Uterus (tissue), 4 donors: ENCODE results near the gene CASQ1. TPM values are rescaled to one million over a fixed set of nuclear protein-coding genes. Genes with fewer than 3 reads are reported as not detected.

Experiments
- DNase-seq, 2 donors: peaks; one replicate each; pipeline ENCODE4 v3.0.0-alpha.2; 2019 to 2020
- H3K27ac ChIP-seq, 2 donors: fragments of 200-600 bp; sonication (generic); 1 replicate in 1 of 2; 2 replicates in 1 of 2; pipeline ENCODE4 v1.5.1; 2016 to 2018
- H3K27me3 ChIP-seq, 2 donors: fragments of 200-600 bp; sonication (generic); one replicate each; pipeline ENCODE4 v1.5.1; 2018 to 2019; ENCODE audit warnings: control low read depth in 1 of 2
- H3K36me3 ChIP-seq, 2 donors: fragments of 200-600 bp; sonication (generic); one replicate each; pipeline ENCODE4 v1.5.1; 2019; ENCODE audit warnings: control low read depth in 1 of 2
- H3K4me1 ChIP-seq, 2 donors: fragments of 200-600 bp; sonication (generic); one replicate each; pipeline ENCODE4 v1.5.1; 2018 to 2019; ENCODE audit warnings: control low read depth in 1 of 2
- H3K4me3 ChIP-seq, 2 donors: fragments of 200-600 bp; sonication (generic); 1 replicate in 1 of 2; 2 replicates in 1 of 2; pipeline ENCODE4 v1.5.1; 2018 to 2019; ENCODE audit warnings: mild to moderate bottlenecking in 1 of 2
- H3K9me3 ChIP-seq, 2 donors: fragments of 200-600 bp; sonication (generic); one replicate each; pipeline ENCODE4 v1.5.1; 2019; ENCODE audit warnings: control low read depth in 1 of 2
- POLR2A ChIP-seq, 2 donors: fragments of 450-650 bp; IDR thresholded peaks; one replicate each; pipeline ENCODE4 v1.6.1; 2016; ENCODE audit warnings: antibody characterized with exemption in 2 of 2, mild to moderate bottlenecking in 1 of 2, moderate library complexity in 1 of 2
- intact Hi-C: fragments of 100-400 bp; cut with DNase I; formaldehyde crosslinking; loops from one replicate; pipeline ENCODE4 v1.15.1; 2023; ENCODE audit warnings: low total_unique reads
- total RNA-seq, 4 donors: library from RNA; depleted of rRNA in 3 of 4; stranded (reverse); fragments of >200 nt in 3 of 4; gene quantifications; one replicate each; pipeline versions ENCODE4 v1.1.0 to v1.2.4, GENCODE V29; 2014 to 2023
- TF ChIP-seq, protein P1 (sequence below), 4 experiments: fragments of 200-600 bp in 2 of 4; fragments of 450-650 bp in 2 of 4; sonication (generic) in 2 of 4; IDR thresholded peaks; one replicate each; pipeline ENCODE4 v1.5.1; 2016 to 2019; ENCODE audit warnings: antibody characterized with exemption in 4 of 4, mild to moderate bottlenecking in 2 of 4, moderate library complexity in 1 of 4
- donor health status: DM: yes; HTN: yes; CAD: no.

The CASQ1 gene
- total RNA-seq, 4 donors from 2014 or later, result 0.26 to 0.48 (median 0.34) TPM; not detected in 1

DNA sequence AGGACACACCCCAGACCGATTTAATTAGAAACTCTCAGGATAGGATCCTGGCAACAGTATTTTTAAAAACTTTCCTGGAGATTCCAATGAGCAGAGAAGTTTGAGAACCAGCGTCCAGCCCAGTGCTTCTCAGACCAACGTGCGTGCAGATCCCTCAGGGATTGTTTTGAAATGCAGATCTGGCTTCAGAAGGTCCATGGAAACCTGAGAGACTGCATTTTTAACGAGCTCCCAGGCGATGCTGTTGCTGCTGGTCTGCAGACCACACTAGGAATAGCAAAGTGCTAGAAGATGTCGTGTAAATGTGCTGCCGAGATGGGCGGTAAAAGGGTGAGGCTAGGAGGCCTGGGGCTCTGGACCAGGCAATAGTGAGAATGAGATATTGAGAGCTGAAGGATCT lies 18.4 kb upstream of the CASQ1 start:
- Histone ChIP-seq H3K27me3 (no peaks in the 10 kb centered on the region), H3K4me1 (no peaks in the 10 kb centered on the region), H3K9me3 (no peaks in the 10 kb centered on the region), H3K27ac (no peak overlapping the region), H3K4me3 (no peak overlapping the region), H3K36me3 (no peaks in the 10 kb centered on the region)
- intact Hi-C loops, result no loop called here
- TF ChIP-seq, protein P1, sequence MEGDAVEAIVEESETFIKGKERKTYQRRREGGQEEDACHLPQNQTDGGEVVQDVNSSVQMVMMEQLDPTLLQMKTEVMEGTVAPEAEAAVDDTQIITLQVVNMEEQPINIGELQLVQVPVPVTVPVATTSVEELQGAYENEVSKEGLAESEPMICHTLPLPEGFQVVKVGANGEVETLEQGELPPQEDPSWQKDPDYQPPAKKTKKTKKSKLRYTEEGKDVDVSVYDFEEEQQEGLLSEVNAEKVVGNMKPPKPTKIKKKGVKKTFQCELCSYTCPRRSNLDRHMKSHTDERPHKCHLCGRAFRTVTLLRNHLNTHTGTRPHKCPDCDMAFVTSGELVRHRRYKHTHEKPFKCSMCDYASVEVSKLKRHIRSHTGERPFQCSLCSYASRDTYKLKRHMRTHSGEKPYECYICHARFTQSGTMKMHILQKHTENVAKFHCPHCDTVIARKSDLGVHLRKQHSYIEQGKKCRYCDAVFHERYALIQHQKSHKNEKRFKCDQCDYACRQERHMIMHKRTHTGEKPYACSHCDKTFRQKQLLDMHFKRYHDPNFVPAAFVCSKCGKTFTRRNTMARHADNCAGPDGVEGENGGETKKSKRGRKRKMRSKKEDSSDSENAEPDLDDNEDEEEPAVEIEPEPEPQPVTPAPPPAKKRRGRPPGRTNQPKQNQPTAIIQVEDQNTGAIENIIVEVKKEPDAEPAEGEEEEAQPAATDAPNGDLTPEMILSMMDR (IDR thresholded peaks at IDR 0.05), result no peak
- TF ChIP-seq POLR2A (IDR thresholded peaks at IDR 0.05), result no peak
- no peak for DNase-seq

DNA sequence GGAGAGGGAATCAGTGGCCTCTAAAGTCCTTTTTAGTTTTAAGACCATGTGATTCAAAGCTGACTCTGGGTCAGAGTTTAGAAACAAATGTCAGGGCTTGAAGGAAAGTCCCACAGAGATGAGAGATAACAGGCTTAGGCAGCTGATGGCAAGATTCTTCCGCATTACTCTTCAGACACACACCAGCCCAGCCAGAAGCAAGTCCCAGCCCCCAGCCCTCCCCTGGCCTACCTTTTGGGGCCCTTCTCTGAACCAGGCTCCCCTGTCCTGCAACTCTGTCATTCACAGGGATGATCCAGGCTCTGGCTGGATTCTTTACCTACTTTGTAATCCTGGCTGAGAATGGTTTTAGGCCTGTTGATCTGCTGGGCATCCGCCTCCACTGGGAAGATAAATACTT lies 13.1 kb upstream of the CASQ1 start:
- DNase-seq, result no peak
- no peak for TF ChIP-seq POLR2A (IDR thresholded peaks at IDR 0.05)
- TF ChIP-seq, protein P1 (IDR thresholded peaks at IDR 0.05), result no peak
- intact Hi-C loops, result no loop called here
- Histone ChIP-seq H3K9me3 (no peaks in the 10 kb centered on the region), H3K27ac (no peak overlapping the region), H3K27me3 (no peaks in the 10 kb centered on the region), H3K4me1 (no peaks in the 10 kb centered on the region), H3K4me3 (no peak overlapping the region), H3K36me3 (no peaks in the 10 kb centered on the region)

DNA sequence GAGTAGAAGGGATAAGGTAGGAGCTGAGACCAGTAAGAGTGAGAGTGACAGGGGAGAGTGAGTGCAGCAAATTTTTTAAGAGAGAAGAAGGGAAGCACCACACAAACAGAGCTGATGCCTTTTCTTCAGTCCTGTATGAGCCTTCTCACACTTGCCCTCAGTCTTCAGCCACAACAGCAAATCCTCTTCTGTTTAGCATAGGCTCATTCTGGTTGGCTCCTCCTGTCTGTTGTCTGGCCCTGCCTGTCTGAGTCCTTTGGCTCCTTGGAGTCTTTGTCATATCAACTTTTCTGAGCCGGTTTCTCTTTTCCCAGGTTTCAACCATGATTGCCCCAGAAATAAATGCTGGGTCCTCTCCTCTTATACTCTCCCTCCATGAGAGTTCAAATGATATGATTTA lies 12.7 kb upstream of the CASQ1 start:
- Histone ChIP-seq H3K27me3 (no peaks in the 10 kb centered on the region), H3K4me3 (no peak overlapping the region)
- no peak for TF ChIP-seq POLR2A (IDR thresholded peaks at IDR 0.05)
- TF ChIP-seq, protein P1 (IDR thresholded peaks at IDR 0.05), result no peak

DNA sequence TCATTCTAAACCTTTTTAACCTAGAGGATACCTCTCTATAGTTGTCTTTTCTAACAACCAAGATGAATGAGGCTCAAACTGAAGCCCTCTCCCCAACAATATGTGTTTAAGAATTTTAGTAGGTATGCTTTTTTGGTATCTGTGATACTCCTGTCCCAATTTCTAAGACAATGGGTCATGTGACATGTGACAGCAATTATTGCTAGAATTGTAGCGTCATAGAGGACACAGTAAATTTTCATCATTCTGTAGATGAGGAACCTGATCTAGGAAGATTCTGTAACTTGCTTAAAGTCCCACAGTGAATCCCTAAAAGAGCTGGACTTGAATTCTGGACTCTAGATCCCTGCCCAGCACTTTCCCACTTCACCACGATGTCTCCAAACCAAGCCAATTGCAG lies 11.6 kb upstream of the CASQ1 start:
- no peak for TF ChIP-seq POLR2A (IDR thresholded peaks at IDR 0.05)
- TF ChIP-seq, protein P1 (IDR thresholded peaks at IDR 0.05), result no peak
- H3K9me3 ChIP-seq, result no peaks in the 10 kb centered on the region
- intact Hi-C loops, result no loop called here

More for the DNA sequence above, 12.7 kb upstream of the CASQ1 start:
- intact Hi-C loops, result no loop called here
- H3K9me3 ChIP-seq, result no peaks in the 10 kb centered on the region
- no peaks in the 10 kb centered on the region for H3K36me3 ChIP-seq
- H3K4me1 ChIP-seq, result no peaks in the 10 kb centered on the region
- no peak overlapping the region for H3K27ac ChIP-seq
- DNase-seq, result no peak

DNA sequence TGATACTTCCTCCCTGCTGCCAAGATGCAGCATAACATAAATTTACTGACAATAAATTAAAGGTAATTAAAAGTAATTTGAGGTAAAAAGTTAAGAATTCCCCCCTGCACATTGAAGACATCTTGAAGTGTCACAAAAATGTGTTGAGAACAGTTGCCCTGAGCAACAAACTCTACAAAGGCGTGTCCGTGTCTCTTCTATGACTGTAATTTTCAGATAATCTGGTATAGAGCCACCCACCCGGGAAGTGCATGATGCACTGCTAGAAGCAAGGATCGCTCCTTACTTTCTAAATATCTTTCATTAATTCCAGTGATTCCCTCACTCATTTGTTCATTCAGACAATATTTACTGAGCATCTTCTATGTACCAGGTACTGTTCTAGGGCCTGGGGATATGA lies 11.0 kb upstream of the CASQ1 start:
- TF ChIP-seq, protein P1 (IDR thresholded peaks at IDR 0.05), result no peak
- TF ChIP-seq POLR2A (IDR thresholded peaks at IDR 0.05), result no peak
- Histone ChIP-seq H3K9me3 (no peaks in the 10 kb centered on the region), H3K27ac (no peak overlapping the region), H3K4me1 (no peaks in the 10 kb centered on the region), H3K27me3 (no peaks in the 10 kb centered on the region), H3K36me3 (no peaks in the 10 kb centered on the region), H3K4me3 (no peak overlapping the region)
- DNase-seq, result no peak
- intact Hi-C loops, result no loop called here

More for the DNA sequence above, 11.6 kb upstream of the CASQ1 start:
- no peaks in the 10 kb centered on the region for H3K27me3 ChIP-seq
- H3K36me3 ChIP-seq, result no peaks in the 10 kb centered on the region
- no peak for DNase-seq
- H3K4me3 ChIP-seq, result no peak overlapping the region
- H3K4me1 ChIP-seq, result no peaks in the 10 kb centered on the region
- no peak overlapping the region for H3K27ac ChIP-seq
